CD14-positive monocyte (primary cell): ENCODE results near the gene SUGCT. TPM values are rescaled to one million over a fixed set of nuclear protein-coding genes. Genes with fewer than 3 reads are reported as not detected.

ENCODE experiments used
- DNase-seq, 3 donors: peaks; one replicate each; pipeline ENCODE4 v3.0.0-alpha.2; 2011 to 2022
- H2AFZ ChIP-seq: 2 replicates; pipeline ENCODE4 v1.6.0; 2012; ENCODE audit warnings: mild to moderate bottlenecking, low read depth, low read length, inconsistent platforms; ENCODE audit not compliant: insufficient read depth, poor library complexity, severe bottlenecking
- H3K27ac ChIP-seq, 2 donors: 1 replicate in 1 of 2; 2 replicates in 1 of 2; pipeline ENCODE4 v1.5.1; 2012 to 2013; ENCODE audit warnings: low read length in 2 of 2, control low read depth in 1 of 2, inconsistent platforms in 1 of 2, low read depth in 1 of 2, mild to moderate bottlenecking in 1 of 2
- H3K27me3 ChIP-seq, 2 donors: one replicate each; pipeline versions ENCODE4 v1.6.0 to v1.6.1; 2011 to 2013; ENCODE audit warnings: low read length in 2 of 2; ENCODE audit not compliant: control insufficient read depth in 2 of 2, insufficient read depth in 2 of 2
- H3K36me3 ChIP-seq, 2 donors: replicated peaks in 1 of 2; 1 replicate in 1 of 2; 2 replicates in 1 of 2; pipeline versions ENCODE4 v1.5.1 to v1.6.1; 2012 to 2013; ENCODE audit warnings: low read length in 2 of 2, control low read depth in 1 of 2, inconsistent platforms in 1 of 2, mild to moderate bottlenecking in 1 of 2; ENCODE audit not compliant: insufficient read depth in 2 of 2, control insufficient read depth in 1 of 2
- H3K4me1 ChIP-seq, 2 donors: 1 replicate in 1 of 2; 2 replicates in 1 of 2; pipeline versions ENCODE4 v1.5.1 to v1.6.1; 2012 to 2013; ENCODE audit warnings: low read length in 2 of 2, control low read depth in 1 of 2, inconsistent platforms in 1 of 2, mild to moderate bottlenecking in 1 of 2, moderate library complexity in 1 of 2; ENCODE audit not compliant: insufficient read depth in 2 of 2, control insufficient read depth in 1 of 2
- H3K4me2 ChIP-seq: replicated peaks from 2 replicates; pipeline ENCODE3; 2012; ENCODE audit warnings: low read length, moderate library complexity, mild to moderate bottlenecking; ENCODE audit not compliant: poor library complexity, severe bottlenecking; ENCODE audit errors: extremely low read depth
- H3K4me3 ChIP-seq, 3 experiments: fragments of 200-600 bp in 1 of 3; sonication (generic) in 1 of 3; replicated peaks in 1 of 3; 1 replicate in 2 of 3; 2 replicates in 1 of 3; pipeline ENCODE4 v1.5.1; 2011 to 2013; ENCODE audit warnings: low read length in 3 of 3, mild to moderate bottlenecking in 3 of 3, control low read depth in 2 of 3, low read depth in 2 of 3, inconsistent platforms in 1 of 3, moderate library complexity in 1 of 3
- H3K79me2 ChIP-seq: 2 replicates; pipeline ENCODE4 v1.6.0; 2012; ENCODE audit warnings: mild to moderate bottlenecking, control low read depth, inconsistent platforms, low read length, moderate library complexity; ENCODE audit not compliant: insufficient read depth
- H3K9ac ChIP-seq: 2 replicates; pipeline ENCODE4 v1.6.0; 2017; ENCODE audit warnings: low read length, mild to moderate bottlenecking; ENCODE audit not compliant: insufficient read depth, poor library complexity, severe bottlenecking
- H3K9me3 ChIP-seq, 2 donors: replicated peaks in 1 of 2; 1 replicate in 1 of 2; 2 replicates in 1 of 2; pipeline versions ENCODE4 v1.5.1 to v1.6.1; 2012 to 2013; ENCODE audit warnings: low read length in 2 of 2, control low read depth in 1 of 2; ENCODE audit not compliant: control insufficient read depth in 1 of 2, insufficient read depth in 1 of 2
- H4K20me1 ChIP-seq: 2 replicates; pipeline ENCODE4 v1.6.0; 2012; ENCODE audit warnings: mild to moderate bottlenecking, low read length, control low read depth, moderate library complexity; ENCODE audit not compliant: insufficient read depth
- H3K27ac Mint-ChIP-seq, 7 donors: one replicate each; pipeline ENCODE4 v1.8.0; 2020; ENCODE audit warnings: mild to moderate bottlenecking in 7 of 7, mixed read lengths in 7 of 7, moderate library complexity in 6 of 7, inconsistent platforms in 2 of 7
- H3K27me3 Mint-ChIP-seq, 3 donors: one replicate each; pipeline ENCODE4 v1.8.0; 2021 to 2022; ENCODE audit warnings: low read depth in 3 of 3, mild to moderate bottlenecking in 3 of 3, mixed read lengths in 3 of 3, moderate library complexity in 3 of 3, inconsistent platforms in 1 of 3
- H3K36me3 Mint-ChIP-seq, 2 donors: one replicate each; pipeline ENCODE4 v1.8.0; 2020; ENCODE audit warnings: mixed read lengths in 2 of 2, inconsistent platforms in 1 of 2, mild to moderate bottlenecking in 1 of 2
- H3K4me1 Mint-ChIP-seq: one replicate; pipeline ENCODE4 v1.8.0; 2020; ENCODE audit warnings: mild to moderate bottlenecking, mixed read lengths
- H3K4me3 Mint-ChIP-seq, 2 donors: one replicate each; pipeline ENCODE4 v1.8.0; 2020; ENCODE audit warnings: mild to moderate bottlenecking in 2 of 2, mixed read lengths in 2 of 2, moderate library complexity in 1 of 2
- H3K9me3 Mint-ChIP-seq, 7 donors: one replicate each; pipeline ENCODE4 v1.8.0; 2020 to 2022; ENCODE audit warnings: mixed read lengths in 7 of 7, mild to moderate bottlenecking in 6 of 7, moderate library complexity in 6 of 7, inconsistent platforms in 2 of 7
- CTCF ChIP-seq: fragments of 200-600 bp; IDR thresholded peaks from one replicate; pipeline ENCODE4 v1.8.0; 2022; ENCODE audit warnings: antibody characterized with exemption, mild to moderate bottlenecking
- WGBS: methylation state at CpG from one replicate; pipeline ENCODE4 v1.1.5; 2013; ENCODE audit warnings: missing lambda C conversion rate; ENCODE audit not compliant: insufficient coverage; 5-methylcytosine and 5-hydroxymethylcytosine counted together
- intact Hi-C, 2 donors: fragments of 100-400 bp; cut with micrococcal nuclease; formaldehyde crosslinking; loops; one replicate each; pipeline versions ENCODE4 v1.15.0 to v1.15.1; 2023
- polyA plus RNA-seq, 3 donors: library from polyadenylated mRNA; depleted of rRNA in 1 of 3; unstranded in 2 of 3; stranded (reverse) in 1 of 3; fragments of 300-500 nt in 2 of 3; fragments of >200 nt in 1 of 3; fragmentation: Illumina TruSeq in 2 of 3; gene quantifications; 1 replicate in 2 of 3; 2 replicates in 1 of 3; pipeline ENCODE4 v1.2.3, GENCODE V29; 2012 to 2021

Gene SUGCT
- polyA plus RNA-seq, 3 donors: not detected

GRCh38 chr7:40156988-40157387 lies 22.2 kb downstream of the SUGCT start:
- H3K4me3 ChIP-seq: no peak overlapping the region
- H3K27ac ChIP-seq: no peak overlapping the region
- no peaks in the 10 kb centered on the region for H3K4me1 ChIP-seq
- no peaks in the 10 kb centered on the region for H3K79me2 ChIP-seq
- no peak for TF ChIP-seq CTCF
- H3K9me3 ChIP-seq: no peaks in the 10 kb centered on the region
- intact Hi-C loops: no loop called here
- H3K36me3 ChIP-seq: no peaks in the 10 kb centered on the region
- H3K4me1 Mint-ChIP-seq: no peaks in the 10 kb centered on the region
- no peaks in the 10 kb centered on the region for H3K27me3 ChIP-seq
- peaks cover 0 to 1% (median 0%) of the 10 kb centered on the region in 7 donors for H3K9me3 Mint-ChIP-seq
- no peak overlapping the region for H2AFZ ChIP-seq
- peaks cover 0 to 6% (median 1%) of the 10 kb centered on the region in 3 donors for H3K27me3 Mint-ChIP-seq
- no peaks in the 10 kb centered on the region for H3K36me3 Mint-ChIP-seq
- H3K27ac Mint-ChIP-seq: no peak overlapping the region
- H3K9ac ChIP-seq: no peak overlapping the region
- 92% methylated on average over 2 of the region's 4 CpGs for WGBS
- H3K4me3 Mint-ChIP-seq: no peak overlapping the region
- H4K20me1 ChIP-seq: no peaks in the 10 kb centered on the region
- no peak for DNase-seq
- no peak overlapping the region for H3K4me2 ChIP-seq

- WGBS: 80% methylated on average over 1 of the region's 2 CpGs
- H3K27me3 Mint-ChIP-seq: peaks cover 2 to 4% (median 3%) of the 10 kb centered on the region in 3 donors
- intact Hi-C loops: no loop called here
- TF ChIP-seq CTCF: no peak
- H3K4me3 Mint-ChIP-seq: no peak overlapping the region
- H3K27me3 ChIP-seq: no peaks in the 10 kb centered on the region
- no peaks in the 10 kb centered on the region for H3K36me3 ChIP-seq
- H3K9me3 ChIP-seq: no peaks in the 10 kb centered on the region
- no peak overlapping the region for H3K27ac Mint-ChIP-seq
- no peak overlapping the region for H3K27ac ChIP-seq
- H3K9me3 Mint-ChIP-seq: peaks cover under 1 to 5% (median 1%) of the 10 kb centered on the region in 7 donors
- no peaks in the 10 kb centered on the region for H3K79me2 ChIP-seq
- H4K20me1 ChIP-seq: no peaks in the 10 kb centered on the region
- no peaks in the 10 kb centered on the region for H3K4me1 ChIP-seq
- no peak overlapping the region for H3K4me3 ChIP-seq
- H2AFZ ChIP-seq: no peak overlapping the region
- no peak overlapping the region for H3K4me2 ChIP-seq
- no peaks in the 10 kb centered on the region for H3K4me1 Mint-ChIP-seq
- no peaks in the 10 kb centered on the region for H3K36me3 Mint-ChIP-seq
- H3K9ac ChIP-seq: no peak overlapping the region
- no peak for DNase-seq
These were observed 27.7 kb downstream of the SUGCT start for GRCh38 chr7:40162516-40162915.
